GM11168 (cell line): ENCODE measurements around the gene NBDY.
"Not testable (repeated sequence)": the region's sequence is repeated elsewhere in the genome, so short reads cannot be mapped to it uniquely, and the experiment has no call there.

Source experiments
- in situ Hi-C: fragments of 300-500 bp; cut with MboI; formaldehyde crosslinking; loops from one replicate; pipeline ENCODE4 v1.12.0; 2022; ENCODE audit warnings: low sequenced_read_pairs; ENCODE audit not compliant: unreplicated experiment

Gene NBDY

GRCh38 chrX:56763556-56764152 lies 34.6 kb downstream of the NBDY start:
- in situ Hi-C loops = no loop called here

GRCh38 chrX:56764153-56764974 lies 35.3 kb downstream of the NBDY start:
- in situ Hi-C loops = no loop called here

GRCh38 chrX:56764975-56765791 lies 36.1 kb downstream of the NBDY start:
- in situ Hi-C loops = no loop called here

GRCh38 chrX:56765811-56766553 lies 36.9 kb downstream of the NBDY start:
- in situ Hi-C loops = no loop called here

GRCh38 chrX:56766554-56767347 lies 37.7 kb downstream of the NBDY start:
- in situ Hi-C loops = no loop called here

DNA sequence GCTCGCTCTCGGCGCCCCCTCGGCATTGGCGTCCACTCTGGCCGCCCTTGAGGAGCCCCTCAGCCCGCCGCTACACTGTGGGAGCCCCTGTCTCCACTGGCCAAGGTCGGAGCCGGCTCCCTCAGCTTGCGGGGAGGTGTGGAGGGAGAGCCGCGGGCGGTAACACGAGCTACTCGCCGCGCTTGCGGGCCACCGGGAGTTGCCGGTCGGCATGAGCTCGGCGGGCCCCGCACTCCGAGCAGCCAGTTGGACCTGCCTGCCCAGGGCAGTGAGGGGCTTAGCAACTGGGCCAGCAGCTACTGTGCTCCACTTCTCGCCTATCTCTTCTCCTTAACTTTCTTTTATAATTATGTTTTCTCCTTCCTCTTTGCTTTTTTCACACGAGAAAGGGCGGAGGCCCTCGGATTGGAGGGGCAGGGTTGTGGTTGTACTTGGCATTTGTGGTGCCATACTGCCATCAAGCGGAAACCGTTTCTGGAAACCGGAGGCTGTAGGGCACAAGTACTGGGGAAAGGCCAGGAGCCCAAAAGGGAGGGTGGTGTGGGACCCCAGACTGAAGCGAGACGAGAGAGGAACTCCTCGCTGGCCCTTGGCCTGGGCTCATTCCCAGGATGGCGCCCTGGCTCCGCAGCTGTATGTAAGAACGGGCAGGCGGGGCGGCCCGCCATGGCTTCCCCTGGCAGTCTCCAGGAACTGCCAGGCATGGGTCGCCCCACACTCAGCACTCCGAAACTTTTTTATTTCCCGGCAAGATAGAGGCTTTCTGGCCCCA lies 38.5 kb downstream of the NBDY start:
- in situ Hi-C loops = not testable (repeated sequence)

DNA sequence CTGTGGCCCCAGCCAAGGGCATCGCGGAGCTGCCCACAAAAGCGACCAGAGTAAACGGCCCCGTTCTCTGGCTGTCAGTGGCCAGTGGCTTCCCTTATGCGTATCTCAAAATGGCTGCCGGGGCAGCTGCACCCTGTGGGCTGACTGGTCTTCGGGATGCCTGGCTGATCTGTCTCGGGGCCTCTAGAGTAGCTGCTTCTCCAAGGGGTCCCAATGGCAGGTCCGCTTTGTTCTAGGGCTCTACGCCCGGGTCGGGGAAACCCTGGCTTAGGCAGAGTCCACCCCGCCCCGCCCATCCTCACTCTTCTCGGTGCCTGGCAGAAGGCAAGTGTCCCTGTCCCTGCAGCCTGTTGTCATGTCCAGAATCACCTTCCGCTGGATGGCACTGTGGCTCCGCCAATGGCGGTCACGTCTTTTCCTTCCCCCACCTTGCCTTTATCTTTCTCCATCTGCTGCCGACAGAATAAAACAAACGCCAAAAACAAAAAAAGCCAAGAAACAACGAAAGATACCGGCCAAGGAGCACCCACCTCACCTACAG lies 39.1 kb downstream of the NBDY start:
- in situ Hi-C loops = not testable (repeated sequence)

DNA sequence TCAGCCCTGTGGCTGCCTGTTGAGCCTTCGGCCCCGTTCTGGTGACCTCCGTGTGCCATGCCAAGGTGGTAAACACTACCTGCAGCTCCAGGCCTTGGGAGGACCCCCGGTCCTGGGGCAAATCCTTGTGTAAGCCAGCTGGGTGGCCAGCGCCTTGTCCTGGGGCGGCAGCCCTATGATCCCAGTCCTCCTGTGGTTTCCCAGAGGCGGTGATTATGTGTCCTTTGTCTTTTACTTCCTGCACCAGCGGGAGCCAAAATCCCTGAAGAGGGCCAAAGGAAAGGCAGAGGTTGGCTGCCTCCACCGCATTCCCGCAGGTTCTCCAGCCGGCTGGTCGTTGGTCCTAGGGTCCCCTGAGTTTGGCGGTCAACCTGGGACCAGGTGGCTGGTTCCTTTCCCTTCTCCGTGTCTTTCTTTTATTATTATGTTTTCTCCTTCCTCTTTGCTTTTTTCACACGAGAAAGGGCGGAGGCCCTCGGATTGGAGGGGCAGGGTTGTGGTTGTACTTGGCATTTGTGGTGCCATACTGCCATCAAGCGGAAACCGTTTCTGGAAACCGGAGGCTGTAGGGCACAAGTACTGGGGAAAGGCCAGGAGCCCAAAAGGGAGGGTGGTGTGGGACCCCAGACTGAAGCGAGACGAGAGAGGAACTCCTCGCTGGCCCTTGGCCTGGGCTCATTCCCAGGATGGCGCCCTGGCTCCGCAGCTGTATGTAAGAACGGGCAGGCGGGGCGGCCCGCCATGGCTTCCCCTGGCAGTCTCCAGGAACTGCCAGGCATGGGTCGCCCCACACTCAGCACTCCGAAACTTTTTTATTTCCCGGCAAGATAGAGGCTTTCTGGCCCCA lies 43.9 kb downstream of the NBDY start:
- in situ Hi-C loops = not testable (repeated sequence)

DNA sequence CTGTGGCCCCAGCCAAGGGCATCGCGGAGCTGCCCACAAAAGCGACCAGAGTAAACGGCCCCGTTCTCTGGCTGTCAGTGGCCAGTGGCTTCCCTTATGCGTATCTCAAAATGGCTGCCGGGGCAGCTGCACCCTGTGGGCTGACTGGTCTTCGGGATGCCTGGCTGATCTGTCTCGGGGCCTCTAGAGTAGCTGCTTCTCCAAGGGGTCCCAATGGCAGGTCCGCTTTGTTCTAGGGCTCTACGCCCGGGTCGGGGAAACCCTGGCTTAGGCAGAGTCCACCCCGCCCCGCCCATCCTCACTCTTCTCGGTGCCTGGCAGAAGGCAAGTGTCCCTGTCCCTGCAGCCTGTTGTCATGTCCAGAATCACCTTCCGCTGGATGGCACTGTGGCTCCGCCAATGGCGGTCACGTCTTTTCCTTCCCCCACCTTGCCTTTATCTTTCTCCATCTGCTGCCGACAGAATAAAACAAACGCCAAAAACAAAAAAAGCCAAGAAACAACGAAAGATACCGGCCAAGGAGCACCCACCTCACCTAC lies 44.5 kb downstream of the NBDY start:
- in situ Hi-C loops = not testable (repeated sequence)

DNA sequence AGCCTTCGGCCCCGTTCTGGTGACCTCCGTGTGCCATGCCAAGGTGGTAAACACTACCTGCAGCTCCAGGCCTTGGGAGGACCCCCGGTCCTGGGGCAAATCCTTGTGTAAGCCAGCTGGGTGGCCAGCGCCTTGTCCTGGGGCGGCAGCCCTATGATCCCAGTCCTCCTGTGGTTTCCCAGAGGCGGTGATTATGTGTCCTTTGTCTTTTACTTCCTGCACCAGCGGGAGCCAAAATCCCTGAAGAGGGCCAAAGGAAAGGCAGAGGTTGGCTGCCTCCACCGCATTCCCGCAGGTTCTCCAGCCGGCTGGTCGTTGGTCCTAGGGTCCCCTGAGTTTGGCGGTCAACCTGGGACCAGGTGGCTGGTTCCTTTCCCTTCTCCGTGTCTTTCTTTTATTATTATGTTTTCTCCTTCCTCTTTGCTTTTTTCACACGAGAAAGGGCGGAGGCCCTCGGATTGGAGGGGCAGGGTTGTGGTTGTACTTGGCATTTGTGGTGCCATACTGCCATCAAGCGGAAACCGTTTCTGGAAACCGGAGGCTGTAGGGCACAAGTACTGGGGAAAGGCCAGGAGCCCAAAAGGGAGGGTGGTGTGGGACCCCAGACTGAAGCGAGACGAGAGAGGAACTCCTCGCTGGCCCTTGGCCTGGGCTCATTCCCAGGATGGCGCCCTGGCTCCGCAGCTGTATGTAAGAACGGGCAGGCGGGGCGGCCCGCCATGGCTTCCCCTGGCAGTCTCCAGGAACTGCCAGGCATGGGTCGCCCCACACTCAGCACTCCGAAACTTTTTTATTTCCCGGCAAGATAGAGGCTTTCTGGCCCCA lies 49.3 kb downstream of the NBDY start:
- in situ Hi-C loops = not testable (repeated sequence)

DNA sequence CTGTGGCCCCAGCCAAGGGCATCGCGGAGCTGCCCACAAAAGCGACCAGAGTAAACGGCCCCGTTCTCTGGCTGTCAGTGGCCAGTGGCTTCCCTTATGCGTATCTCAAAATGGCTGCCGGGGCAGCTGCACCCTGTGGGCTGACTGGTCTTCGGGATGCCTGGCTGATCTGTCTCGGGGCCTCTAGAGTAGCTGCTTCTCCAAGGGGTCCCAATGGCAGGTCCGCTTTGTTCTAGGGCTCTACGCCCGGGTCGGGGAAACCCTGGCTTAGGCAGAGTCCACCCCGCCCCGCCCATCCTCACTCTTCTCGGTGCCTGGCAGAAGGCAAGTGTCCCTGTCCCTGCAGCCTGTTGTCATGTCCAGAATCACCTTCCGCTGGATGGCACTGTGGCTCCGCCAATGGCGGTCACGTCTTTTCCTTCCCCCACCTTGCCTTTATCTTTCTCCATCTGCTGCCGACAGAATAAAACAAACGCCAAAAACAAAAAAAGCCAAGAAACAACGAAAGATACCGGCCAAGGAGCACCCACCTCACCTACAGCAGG lies 50.0 kb downstream of the NBDY start:
- in situ Hi-C loops = not testable (repeated sequence)

GRCh38 chrX:56780681-56781649 lies 51.9 kb downstream of the NBDY start:
- in situ Hi-C loops = not testable (repeated sequence)

GRCh38 chrX:56782352-56782751 lies 53.3 kb downstream of the NBDY start:
- in situ Hi-C loops = no loop called here

DNA sequence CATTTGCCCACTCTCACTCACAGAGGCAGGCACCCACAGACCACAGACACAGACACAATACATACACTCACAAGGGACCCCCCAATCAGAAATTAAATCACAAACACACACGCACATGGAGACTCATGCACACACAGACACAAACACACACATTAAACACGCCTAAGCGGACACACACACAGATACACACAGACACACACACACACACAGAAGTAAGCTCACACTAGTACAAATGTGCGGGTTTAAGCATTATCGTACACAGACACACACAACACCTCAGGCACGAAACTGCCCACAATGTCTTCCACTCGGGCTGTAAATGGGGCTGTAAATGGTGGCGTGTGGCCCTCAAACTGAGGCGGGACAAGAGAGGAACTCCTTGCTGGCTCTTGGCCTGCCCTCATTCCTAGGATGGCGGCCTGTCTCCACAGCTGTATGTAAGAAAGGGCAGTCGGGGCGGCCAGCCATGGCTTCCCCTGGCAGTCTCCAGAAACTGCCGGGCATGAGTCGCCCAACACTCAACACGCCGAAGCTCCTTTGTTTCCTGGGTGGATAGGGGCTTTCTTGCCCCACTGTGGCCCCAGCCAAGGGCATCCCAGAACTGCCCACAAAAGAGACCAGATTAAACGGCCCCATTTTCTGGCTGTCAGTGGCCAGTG lies 53.9 kb downstream of the NBDY start:
- in situ Hi-C loops = no loop called here

DNA sequence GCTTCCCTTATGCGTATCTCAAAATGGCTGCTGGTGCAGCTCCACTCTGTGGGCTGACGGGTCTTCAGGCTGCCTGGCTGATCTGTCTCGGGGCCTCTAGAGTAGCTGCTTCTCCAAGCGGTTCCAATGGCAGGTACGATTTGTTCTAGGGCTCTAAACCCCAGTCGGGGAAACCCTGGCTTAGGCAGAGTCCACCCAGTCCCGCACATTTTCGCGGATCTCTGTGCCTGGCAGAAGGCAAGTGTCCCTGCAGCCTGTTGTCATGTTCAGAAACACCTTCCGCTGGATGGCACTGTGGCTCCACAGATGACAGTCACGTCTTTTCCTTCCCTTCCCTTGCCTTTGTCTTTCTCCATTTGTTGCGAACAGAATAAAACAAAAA lies 54.4 kb downstream of the NBDY start:
- in situ Hi-C loops = no loop called here
